PC-9 (cell line): Measurements from ENCODE around the gene ZBTB7C. TPM values are rescaled to one million over a fixed set of nuclear protein-coding genes. Genes with fewer than 3 reads are reported as not detected.

Experiments used
- BruUV-seq: library from RNA; stranded (reverse); fragments of 400-500 nt; replicated peaks from 2 replicates; lab custom pipeline; 2021; lab: Mats Ljungman, UMichigan
- CTCF ChIA-PET: fragments of 300-600 bp; sonication (Branson Sonifier 250); formaldehyde crosslinking; loops from one replicate; lab custom pipeline; 2022; ENCODE audit warnings: antibody characterized with exemption; lab: Charles Lee
- POLR2A ChIA-PET: fragments of 300-600 bp; sonication (Branson Sonifier 250); formaldehyde crosslinking; loops from one replicate; lab custom pipeline; 2022; ENCODE audit warnings: antibody characterized with exemption; ENCODE audit not compliant: unreplicated experiment; lab: Charles Lee
- DNase-seq, 2 experiments: peaks; one replicate each; pipeline versions ENCODE4 v3.0.0 to v3.0.0-alpha.2; 2015 to 2022; ENCODE audit warnings: mixed read lengths in 1 of 2
- H2AFZ ChIP-seq: fragments of 200-600 bp; sonication (generic); 2 replicates; pipeline ENCODE4 v1.8.1; 2017; ENCODE audit warnings: antibody characterized with exemption
- H3F3A ChIP-seq: fragments of 200-600 bp; sonication (generic); 2 replicates; pipeline ENCODE4 v1.8.1; 2017; ENCODE audit warnings: antibody characterized with exemption, mild to moderate bottlenecking, low read depth; ENCODE audit not compliant: insufficient read depth
- H3K27ac ChIP-seq: fragments of 200-600 bp; sonication (generic); 2 replicates; pipeline ENCODE4 v1.6.1; 2016; ENCODE audit warnings: mixed run types
- H3K27me3 ChIP-seq: fragments of 200-600 bp; sonication (generic); 2 replicates; pipeline ENCODE4 v1.6.1; 2016; ENCODE audit warnings: low read depth, mixed run types; ENCODE audit not compliant: insufficient read depth
- H3K36me3 ChIP-seq: fragments of 200-600 bp; sonication (generic); 2 replicates; pipeline ENCODE4 v1.6.1; 2016; ENCODE audit warnings: low read depth, mixed run types
- H3K4me1 ChIP-seq: fragments of 200-600 bp; sonication (generic); replicated peaks from 2 replicates; pipeline ENCODE4 v1.6.1; 2016; ENCODE audit warnings: mixed run types; ENCODE audit not compliant: insufficient read depth
- H3K4me2 ChIP-seq: fragments of 200-600 bp; sonication (generic); 2 replicates; pipeline ENCODE4 v1.6.1; 2017; ENCODE audit warnings: mixed run types
- H3K4me3 ChIP-seq: fragments of 200-600 bp; sonication (generic); 2 replicates; pipeline ENCODE4 v1.6.1; 2016; ENCODE audit warnings: mixed run types
- H3K79me2 ChIP-seq: fragments of 200-600 bp; sonication (generic); 2 replicates; pipeline ENCODE4 v1.6.1; 2017; ENCODE audit warnings: low read depth, mixed run types
- H3K9me2 ChIP-seq: fragments of 200-600 bp; sonication (generic); 2 replicates; pipeline ENCODE4 v1.8.1; 2017; ENCODE audit warnings: mild to moderate bottlenecking; ENCODE audit not compliant: insufficient read depth
- H3K9me3 ChIP-seq: fragments of 200-600 bp; sonication (generic); 2 replicates; pipeline ENCODE4 v1.8.1; 2016; ENCODE audit warnings: low read depth; ENCODE audit not compliant: insufficient read depth
- H4K20me1 ChIP-seq: fragments of 200-600 bp; sonication (generic); 2 replicates; pipeline ENCODE4 v1.8.1; 2017; ENCODE audit not compliant: insufficient read depth
- EZH2 ChIP-seq: fragments of 200-600 bp; sonication (generic); IDR thresholded peaks from 2 replicates; pipeline ENCODE4 v1.8.0; 2017; ENCODE audit warnings: antibody characterized with exemption, low read depth
- intact Hi-C: fragments of 100-400 bp; cut with micrococcal nuclease; formaldehyde crosslinking; loops from one replicate; pipeline ENCODE4 v1.10.0; 2022; ENCODE audit not compliant: unreplicated experiment
- total RNA-seq: library from RNA; stranded (reverse); gene quantifications from 2 replicates; pipeline ENCODE4 v1.2.3, GENCODE V29; 2021
- TF ChIP-seq, protein P1 (sequence below): fragments of 200-600 bp; sonication (generic); conservative IDR thresholded peaks from 2 replicates; pipeline ENCODE4 v1.6.1; 2017; ENCODE audit warnings: mixed run types, antibody characterized with exemption, mild to moderate bottlenecking, moderate library complexity

Gene ZBTB7C
- total RNA-seq, 1 experiment from 2014 or later, result not detected

DNA sequence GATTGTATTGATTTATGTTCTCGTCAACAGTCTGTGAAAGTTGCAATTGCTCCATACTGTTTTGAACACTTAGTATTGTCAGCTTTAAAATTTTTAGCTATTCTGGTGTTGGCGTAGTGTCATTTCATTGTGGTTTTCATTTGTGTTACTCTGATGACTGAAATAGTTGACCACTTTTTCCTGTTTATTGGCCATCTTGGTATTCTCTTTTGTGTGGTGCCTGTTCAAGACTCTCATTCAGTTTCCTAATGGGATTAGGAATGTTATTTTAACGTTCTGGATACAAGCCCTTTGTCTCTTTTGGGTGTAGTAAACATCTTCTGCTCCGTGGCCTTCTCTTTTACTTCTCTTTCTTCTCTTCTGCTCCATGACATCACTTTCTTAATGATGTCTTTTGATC, 396.0 kb downstream of the ZBTB7C start:
- ChIA-PET POLR2A (no interaction called here), CTCF (no interaction called here)
- Histone ChIP-seq H3K9me2 (no peaks in the 10 kb centered on the region), H3K79me2 (no peaks in the 10 kb centered on the region), H3K27ac (no peak overlapping the region), H3F3A (no peaks in the 10 kb centered on the region), H2AFZ (no peak overlapping the region), H4K20me1 (no peaks in the 10 kb centered on the region), H3K36me3 (no peaks in the 10 kb centered on the region), H3K27me3 (no peaks in the 10 kb centered on the region), H3K4me1 (peaks cover 9% of the 10 kb centered on the region), H3K9me3 (no peaks in the 10 kb centered on the region), H3K4me3 (no peak overlapping the region), H3K4me2 (no peak overlapping the region)
- BruUV-seq, result no TSS peak
- DNase-seq, result no peak
- intact Hi-C loops, result no loop called here
- no peak for TF ChIP-seq EZH2
- TF ChIP-seq, protein P1, sequence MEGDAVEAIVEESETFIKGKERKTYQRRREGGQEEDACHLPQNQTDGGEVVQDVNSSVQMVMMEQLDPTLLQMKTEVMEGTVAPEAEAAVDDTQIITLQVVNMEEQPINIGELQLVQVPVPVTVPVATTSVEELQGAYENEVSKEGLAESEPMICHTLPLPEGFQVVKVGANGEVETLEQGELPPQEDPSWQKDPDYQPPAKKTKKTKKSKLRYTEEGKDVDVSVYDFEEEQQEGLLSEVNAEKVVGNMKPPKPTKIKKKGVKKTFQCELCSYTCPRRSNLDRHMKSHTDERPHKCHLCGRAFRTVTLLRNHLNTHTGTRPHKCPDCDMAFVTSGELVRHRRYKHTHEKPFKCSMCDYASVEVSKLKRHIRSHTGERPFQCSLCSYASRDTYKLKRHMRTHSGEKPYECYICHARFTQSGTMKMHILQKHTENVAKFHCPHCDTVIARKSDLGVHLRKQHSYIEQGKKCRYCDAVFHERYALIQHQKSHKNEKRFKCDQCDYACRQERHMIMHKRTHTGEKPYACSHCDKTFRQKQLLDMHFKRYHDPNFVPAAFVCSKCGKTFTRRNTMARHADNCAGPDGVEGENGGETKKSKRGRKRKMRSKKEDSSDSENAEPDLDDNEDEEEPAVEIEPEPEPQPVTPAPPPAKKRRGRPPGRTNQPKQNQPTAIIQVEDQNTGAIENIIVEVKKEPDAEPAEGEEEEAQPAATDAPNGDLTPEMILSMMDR, result no peak

DNA sequence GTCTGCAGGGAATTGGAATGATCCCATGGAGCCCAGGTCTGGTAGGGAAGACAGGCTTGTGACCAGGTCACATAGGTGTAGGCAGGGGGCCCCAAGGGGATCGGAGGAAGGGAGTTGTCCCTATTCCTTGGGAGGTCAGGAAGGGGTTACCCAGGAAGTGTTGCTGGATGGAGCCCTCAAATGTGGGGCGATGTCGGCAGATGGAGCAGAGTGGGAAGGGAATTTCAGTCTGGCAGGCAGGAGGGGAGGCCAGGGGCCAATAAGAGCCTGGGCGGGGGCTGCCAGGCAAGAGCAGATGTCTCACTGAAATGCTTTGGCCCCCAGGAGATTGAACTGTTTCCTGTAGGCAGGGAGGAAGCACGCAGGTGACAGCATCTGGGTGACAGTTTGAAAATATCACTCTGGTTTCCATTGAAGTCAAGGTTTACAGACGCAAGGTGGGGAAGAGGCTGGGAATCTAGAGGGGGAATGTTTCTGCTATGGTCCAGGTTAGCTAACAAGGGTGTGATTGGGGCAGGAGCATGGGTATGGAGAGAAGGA, 397.2 kb downstream of the ZBTB7C start:
- no peaks in the 10 kb centered on the region for H3K36me3 ChIP-seq
- no peaks in the 10 kb centered on the region for H3K79me2 ChIP-seq
- H4K20me1 ChIP-seq, result no peaks in the 10 kb centered on the region
- intact Hi-C loops, result no loop called here
- no peak for DNase-seq
- peaks cover 9% of the 10 kb centered on the region for H3K4me1 ChIP-seq
- no peaks in the 10 kb centered on the region for H3K9me3 ChIP-seq
- TF ChIP-seq EZH2, result no peak
- TF ChIP-seq, protein P1, result no peak
- no TSS peak for BruUV-seq
- H3K4me2 ChIP-seq, result no peak overlapping the region
- H2AFZ ChIP-seq, result no peak overlapping the region
- no peaks in the 10 kb centered on the region for H3K27me3 ChIP-seq
- H3K9me2 ChIP-seq, result no peaks in the 10 kb centered on the region
- H3K27ac ChIP-seq, result no peak overlapping the region
- no peaks in the 10 kb centered on the region for H3F3A ChIP-seq
- ChIA-PET POLR2A (no interaction called here), CTCF (no interaction called here)
- H3K4me3 ChIP-seq, result no peak overlapping the region

DNA sequence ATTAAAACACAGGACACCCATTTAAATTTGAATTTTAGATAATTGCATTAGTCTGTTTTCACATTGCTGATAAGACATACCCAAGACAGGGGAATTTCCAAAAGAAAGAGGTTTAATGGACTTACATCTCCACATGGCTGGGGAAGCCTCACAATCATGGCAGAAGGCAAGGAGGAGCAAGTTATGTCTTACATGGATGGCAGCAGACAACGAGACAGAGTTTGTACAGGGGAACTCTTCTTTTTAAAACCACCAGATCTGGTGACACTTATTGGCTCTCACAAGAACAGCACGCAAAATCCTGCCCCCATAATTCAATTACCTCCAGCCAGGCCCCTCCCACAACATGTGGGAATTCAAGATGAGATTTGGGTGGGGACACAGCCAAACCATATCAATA, 398.9 kb downstream of the ZBTB7C start:
- BruUV-seq, result no TSS peak
- Histone ChIP-seq H3K4me3 (no peak overlapping the region), H3K9me3 (no peaks in the 10 kb centered on the region), H3K9me2 (no peaks in the 10 kb centered on the region), H3K4me2 (no peak overlapping the region), H3K27me3 (no peaks in the 10 kb centered on the region), H3F3A (no peaks in the 10 kb centered on the region; the same call in 1 of the 2 replicates), H3K27ac (no peak overlapping the region), H3K36me3 (no peaks in the 10 kb centered on the region), H4K20me1 (no peaks in the 10 kb centered on the region), H2AFZ (no peak overlapping the region), H3K79me2 (no peaks in the 10 kb centered on the region), H3K4me1 (peaks cover 9% of the 10 kb centered on the region)
- no peak for DNase-seq
- POLR2A ChIA-PET, result interaction anchor here (0.6 kb wide), 1 partner anchor 589 kb away, joined by 8 read pairs; no protein-coding TSS in a partner anchor
- intact Hi-C loops, result no loop called here
- CTCF ChIA-PET, result interaction anchor here (0.6 kb wide), 1 partner anchor 212 kb away, joined by 3 read pairs; no protein-coding TSS in a partner anchor
- TF ChIP-seq, protein P1, result no peak
- no peak for TF ChIP-seq EZH2
